ENCODE measurements around the gene TRIM65. TPM values are rescaled to one million over a fixed set of nuclear protein-coding genes. Genes with fewer than 3 reads are reported as not detected.

The TRIM65 gene
- total RNA-seq, 1 donor from 2014 or later = 9.8 TPM

DNA sequence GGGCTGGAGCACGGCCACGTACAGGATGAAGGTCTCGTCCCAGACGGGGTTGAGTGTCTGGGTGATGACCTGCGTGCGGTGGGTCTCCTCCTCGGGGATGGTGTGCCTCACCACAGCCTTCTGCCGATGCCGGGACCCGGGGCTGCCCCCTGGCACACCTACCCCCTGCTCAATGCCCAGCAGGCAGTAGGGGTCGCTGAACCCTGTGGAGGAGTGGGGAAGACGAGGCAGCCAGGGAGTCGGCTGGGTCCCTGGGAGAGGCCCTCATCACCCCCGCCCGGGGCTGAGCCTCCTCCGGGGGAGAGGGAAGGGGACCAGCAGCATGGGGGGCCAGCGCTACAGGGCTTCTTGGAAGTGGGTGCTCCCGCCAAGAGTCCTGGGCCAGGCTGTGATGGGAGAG is 54.3 kb downstream of the TRIM65 start:
- no peak for DNase-seq (ENCODE audit: low spot score)
- no peak for ATAC-seq

DNA sequence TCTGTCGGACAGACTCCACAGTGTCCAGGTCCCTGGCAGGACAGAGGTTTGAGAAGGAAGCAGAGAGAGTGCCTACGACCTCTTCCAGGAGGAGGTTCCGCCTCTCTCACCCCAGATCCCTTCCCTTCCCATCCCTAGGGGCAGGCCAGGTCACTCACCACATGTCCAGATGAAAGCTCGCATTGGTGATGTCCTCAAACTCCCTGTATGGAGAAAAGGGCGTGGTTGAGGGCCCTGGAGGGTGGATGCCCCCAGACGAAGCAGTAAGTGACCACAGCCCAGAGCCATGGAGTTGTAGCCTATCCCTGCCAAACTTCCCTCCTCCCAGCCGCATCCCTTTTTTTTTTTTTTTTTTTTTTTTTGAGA is 56.0 kb downstream of the TRIM65 start:
- DNase-seq (ENCODE audit: low spot score) (no peak), ATAC-seq (no peak)

DNA sequence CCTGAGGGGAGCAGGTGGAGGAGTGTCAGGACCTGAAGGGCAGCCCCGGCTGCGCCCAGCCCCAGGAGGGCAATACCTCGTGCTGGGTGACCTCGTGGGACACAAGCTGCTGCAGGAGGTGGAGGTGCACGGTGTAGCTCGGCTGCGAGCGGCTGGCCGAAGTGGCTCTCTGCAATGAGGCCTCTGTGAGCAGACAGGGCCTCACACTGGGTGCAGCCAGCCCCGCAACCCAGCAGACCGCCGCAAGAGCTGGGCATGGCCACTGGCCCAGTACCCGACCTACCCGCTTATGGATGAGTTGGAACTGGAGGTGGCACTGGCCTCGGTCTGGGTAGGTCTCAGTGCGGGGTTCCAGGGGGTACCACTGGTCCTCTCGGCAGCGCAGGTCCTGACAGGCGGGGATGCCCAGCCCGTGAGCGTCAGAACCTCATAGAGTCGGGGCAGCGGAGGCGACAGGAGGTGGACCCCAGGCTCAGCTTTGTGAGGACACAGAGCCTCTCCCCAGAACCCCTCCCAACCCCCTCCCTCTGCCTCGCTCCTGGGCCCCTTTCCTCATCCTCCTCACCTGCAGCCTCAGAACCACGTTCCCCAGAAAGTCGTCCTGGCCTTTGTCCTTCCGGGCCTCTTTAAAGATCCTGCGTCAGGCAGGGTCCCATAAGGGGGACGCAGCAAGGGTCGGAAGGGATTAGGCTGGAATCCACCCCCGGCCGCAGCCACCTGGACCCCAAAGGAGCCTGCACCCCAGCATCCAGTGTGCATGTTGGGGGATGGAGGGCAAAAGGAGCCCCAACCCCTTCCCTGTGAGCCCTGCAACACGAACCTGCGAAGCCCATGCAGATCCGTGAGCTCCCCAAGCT is 56.6 kb downstream of the TRIM65 start:
- DNase-seq (ENCODE audit: low spot score) (no peak), ATAC-seq (no peak)

Other genes with a start within 250 kb of the TRIM65 start
- gene RECQL5, start 229.8 kb downstream of the TRIM65 start, total RNA-seq = 26.0 TPM
- gene SAP30BP, start 229.6 kb downstream of the TRIM65 start, total RNA-seq = 31.6 TPM
- gene ITGB4, start 175.5 kb downstream of the TRIM65 start, total RNA-seq = 2.6 TPM
- gene GALK1, start 131.8 kb downstream of the TRIM65 start, total RNA-seq = 90.9 TPM
- 7.0 TPM for gene UNK, start 112.1 kb downstream of the TRIM65 start, total RNA-seq
- 10.8 TPM for gene UNC13D, start 52.5 kb downstream of the TRIM65 start, total RNA-seq
- 68.3 TPM for gene WBP2, start 41.6 kb downstream of the TRIM65 start, total RNA-seq
- 24.3 TPM for gene TRIM47, start 18.4 kb downstream of the TRIM65 start, total RNA-seq
- 82.4 TPM for gene MRPL38, start 7.9 kb upstream of the TRIM65 start, total RNA-seq
- 3.4 TPM for gene FBF1, start 44.1 kb upstream of the TRIM65 start, total RNA-seq
- 199 TPM for gene ACOX1, start 82.2 kb upstream of the TRIM65 start, total RNA-seq
- 14.1 TPM for gene TEN1, start 82.3 kb upstream of the TRIM65 start, total RNA-seq
- 3.6 TPM for gene CDK3, start 103.9 kb upstream of the TRIM65 start, total RNA-seq
- 0.53 TPM for gene EVPL, start 130.4 kb upstream of the TRIM65 start, total RNA-seq
- gene SRP68, start 175.6 kb upstream of the TRIM65 start, total RNA-seq = 30.8 TPM
- not detected for gene GALR2, start 177.8 kb upstream of the TRIM65 start, total RNA-seq
- not detected for gene ZACN, start 182.2 kb upstream of the TRIM65 start, total RNA-seq
- gene EXOC7, start 206.8 kb upstream of the TRIM65 start, total RNA-seq = 51.3 TPM
- gene FOXJ1, start 244.3 kb upstream of the TRIM65 start, total RNA-seq = 0.08 TPM